GM08714 (cell line): ENCODE results near the gene BRWD1.
"Not testable (repeated sequence)": the region's sequence is repeated elsewhere in the genome, so short reads cannot be mapped to it uniquely, and the experiment has no call there.

Source experiments
- H3K4me3 ChIP-seq: fragments of 200-500 bp; sonication (Bioruptor generic); 2 replicates; pipeline ENCODE4 v1.5.1; 2014; ENCODE audit warnings: mild to moderate bottlenecking, low read length, inconsistent platforms
- ZNF274 ChIP-seq: IDR thresholded peaks from 2 replicates; pipeline ENCODE4 v1.6.1; 2012; ENCODE audit warnings: mild to moderate bottlenecking, low read depth, low read length

BRWD1 gene

DNA sequence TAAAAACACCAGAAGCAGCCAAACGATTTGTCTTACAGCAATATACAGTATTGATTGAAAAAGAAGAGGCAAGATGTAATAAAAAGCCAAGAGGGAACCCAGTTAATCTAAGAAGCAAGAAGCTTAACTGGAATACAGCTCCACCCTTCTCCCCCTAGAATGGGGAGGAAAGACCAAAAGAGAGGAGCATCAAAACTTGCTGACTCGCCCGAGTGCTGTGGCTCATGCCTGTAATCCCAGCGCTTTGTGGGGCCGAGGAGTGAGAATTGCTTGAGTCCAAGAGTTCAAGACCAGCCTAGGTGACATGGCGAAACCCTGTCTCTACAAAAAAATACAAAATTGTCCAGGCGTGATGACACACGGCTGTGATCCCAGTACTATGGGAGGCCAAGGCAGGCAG lies 32.2 kb downstream of the BRWD1 start:
- no peak for TF ChIP-seq ZNF274
- no peak overlapping the region for H3K4me3 ChIP-seq

DNA sequence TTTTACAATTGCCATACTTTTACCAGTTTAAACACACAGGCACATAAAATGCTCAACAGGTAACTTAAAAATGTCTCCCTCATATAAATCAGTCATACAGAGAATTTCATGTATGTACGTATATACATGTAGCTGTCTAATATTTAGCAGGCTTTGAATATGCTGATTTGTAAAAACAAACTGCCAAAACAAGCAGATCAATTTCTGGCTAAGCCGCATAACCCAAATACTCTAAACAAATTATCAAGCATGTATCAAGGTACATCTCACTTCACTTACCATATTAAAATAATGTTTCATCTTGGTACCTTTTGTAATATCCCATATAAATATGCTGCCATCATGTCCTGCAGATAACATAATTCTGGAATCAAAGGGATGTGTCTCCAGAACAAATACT lies 43.8 kb downstream of the BRWD1 start:
- H3K4me3 ChIP-seq, result no peak overlapping the region
- no peak for TF ChIP-seq ZNF274

DNA sequence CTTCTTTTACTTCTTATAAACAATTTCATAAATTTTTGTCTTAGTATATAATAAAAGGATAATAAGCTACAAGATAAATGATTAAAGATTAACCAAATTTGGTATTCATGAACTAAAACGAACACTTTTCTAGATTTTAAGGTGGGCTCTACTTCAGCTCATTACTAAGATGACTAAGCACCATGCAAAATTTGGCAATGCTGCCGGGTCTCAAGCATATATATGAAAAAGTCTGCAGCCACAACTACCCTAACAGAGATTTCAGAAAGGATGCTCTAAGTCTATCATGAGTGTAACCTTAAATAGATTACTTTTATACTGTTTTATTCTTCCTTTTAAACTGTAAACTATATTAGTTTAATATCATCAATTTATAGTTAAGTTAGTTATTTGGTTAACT lies 47.8 kb downstream of the BRWD1 start:
- TF ChIP-seq ZNF274, result no peak
- H3K4me3 ChIP-seq, result no peak overlapping the region

DNA sequence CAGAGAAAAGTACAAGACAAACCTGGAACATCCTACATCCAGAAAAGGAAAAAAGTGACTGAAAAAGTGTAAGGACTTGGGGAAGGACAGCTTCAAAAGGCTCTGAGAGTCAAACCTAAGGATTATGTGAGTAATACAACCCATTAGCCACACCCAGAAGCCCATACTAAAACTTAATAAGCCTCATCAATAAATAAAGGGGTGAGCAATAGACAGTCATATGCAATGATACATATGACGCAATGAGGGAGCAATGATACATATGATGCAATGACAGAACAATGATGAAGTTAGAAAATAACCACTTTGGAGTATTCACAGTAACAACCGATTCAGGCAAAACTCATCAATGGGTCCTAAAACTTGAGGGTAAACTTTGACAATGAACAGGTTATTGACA lies 50.1 kb downstream of the BRWD1 start:
- no peak for TF ChIP-seq ZNF274
- H3K4me3 ChIP-seq, result no peak overlapping the region

DNA sequence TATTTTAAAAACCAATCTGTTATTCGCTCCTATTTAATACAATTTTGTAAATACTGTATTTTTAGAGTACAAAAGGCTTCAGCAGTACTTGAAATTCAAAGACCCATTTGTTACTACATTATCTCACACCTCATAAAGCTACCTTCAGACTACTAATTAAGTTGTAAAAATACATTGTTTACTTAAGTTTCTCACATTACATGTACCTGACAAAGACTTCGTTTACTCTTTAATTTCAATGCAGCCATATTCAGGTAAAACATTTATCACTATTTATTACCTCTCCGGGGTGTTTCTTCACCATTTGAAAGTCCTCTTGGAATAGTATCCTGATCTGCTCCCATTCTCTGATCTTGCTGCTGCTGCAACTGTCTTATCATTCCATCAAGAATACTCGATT lies 55.2 kb downstream of the BRWD1 start:
- no peak overlapping the region for H3K4me3 ChIP-seq
- no peak for TF ChIP-seq ZNF274

DNA sequence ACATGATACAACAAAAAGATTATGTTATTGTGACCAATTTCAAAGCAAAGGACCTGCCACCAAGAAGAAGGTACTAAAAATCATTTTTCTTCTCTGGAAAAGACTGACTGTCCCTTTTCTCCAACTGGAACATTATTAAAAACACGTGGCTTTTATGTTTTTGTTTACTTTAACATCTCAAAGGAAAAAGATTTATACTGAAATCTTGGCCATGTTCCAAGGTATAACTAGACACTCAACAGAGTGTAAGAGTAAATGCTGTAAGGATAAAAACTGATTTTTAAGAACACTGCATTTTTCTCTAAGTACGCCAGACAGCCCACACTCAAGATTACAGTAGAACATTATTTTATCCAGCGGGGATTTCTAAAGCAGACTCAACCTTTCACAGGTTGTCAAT lies 62.1 kb downstream of the BRWD1 start:
- TF ChIP-seq ZNF274, result no peak

DNA sequence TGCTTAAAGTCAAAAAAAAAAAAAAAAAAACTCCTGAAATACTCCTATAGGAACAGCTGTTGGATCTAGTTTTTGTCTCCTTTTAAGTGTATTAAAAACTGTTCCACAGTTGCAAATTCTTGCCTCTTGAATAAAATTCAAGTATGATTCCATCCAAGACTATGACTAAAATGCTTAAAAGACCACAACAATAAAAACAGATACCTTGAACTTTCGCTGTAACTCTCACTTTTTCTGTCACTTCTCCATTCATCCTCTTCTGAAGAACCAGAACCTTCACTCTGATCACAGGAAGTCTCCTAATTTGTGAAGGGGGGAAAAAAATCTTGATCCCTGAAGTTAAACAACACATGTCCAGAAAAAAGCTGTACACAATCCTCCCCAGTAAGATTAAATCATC lies 75.2 kb downstream of the BRWD1 start:
- no peak overlapping the region for H3K4me3 ChIP-seq
- no peak for TF ChIP-seq ZNF274

More for the DNA sequence above, 62.1 kb downstream of the BRWD1 start:
- no peak overlapping the region for H3K4me3 ChIP-seq

DNA sequence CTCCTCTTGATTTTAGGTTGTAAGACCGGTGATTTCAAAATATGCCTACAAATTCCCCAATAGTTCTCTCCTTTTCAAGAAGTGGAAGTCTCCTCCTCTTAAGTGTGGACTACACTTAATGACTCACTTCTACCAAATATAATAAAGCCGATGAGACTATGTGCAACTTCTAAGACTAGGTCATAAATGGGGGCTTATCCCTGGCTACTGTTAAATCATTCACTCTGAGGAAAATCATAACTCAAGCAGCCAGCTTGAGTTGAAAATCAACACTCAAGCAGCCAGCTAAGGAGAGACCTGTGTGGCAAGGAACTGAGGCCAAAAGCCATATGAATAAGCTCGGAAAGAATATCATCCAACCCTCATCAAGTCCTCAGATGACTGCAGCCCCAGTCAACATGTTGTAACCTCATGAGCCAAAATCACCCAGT lies 80.6 kb downstream of the BRWD1 start:
- no peak overlapping the region for H3K4me3 ChIP-seq
- TF ChIP-seq ZNF274, result no peak

DNA sequence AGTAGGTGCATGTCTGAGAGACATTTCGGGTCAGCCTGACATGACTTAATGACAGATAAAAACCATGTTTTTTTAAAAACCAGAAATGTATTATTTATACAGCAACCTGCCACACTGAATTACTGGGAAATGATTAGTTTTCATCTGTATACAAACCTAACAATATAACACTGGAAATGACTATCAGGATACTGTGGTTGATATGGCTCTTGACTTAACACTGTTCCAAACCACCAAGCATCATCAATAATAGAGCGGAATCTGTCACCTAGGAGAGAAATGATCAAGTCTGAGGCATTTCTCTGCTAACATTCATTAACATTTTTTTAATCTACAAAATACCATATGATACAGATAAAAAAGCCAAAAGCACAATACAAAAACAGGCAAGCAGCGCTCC lies 88.5 kb downstream of the BRWD1 start:
- TF ChIP-seq ZNF274, result no peak
- no peak overlapping the region for H3K4me3 ChIP-seq

DNA sequence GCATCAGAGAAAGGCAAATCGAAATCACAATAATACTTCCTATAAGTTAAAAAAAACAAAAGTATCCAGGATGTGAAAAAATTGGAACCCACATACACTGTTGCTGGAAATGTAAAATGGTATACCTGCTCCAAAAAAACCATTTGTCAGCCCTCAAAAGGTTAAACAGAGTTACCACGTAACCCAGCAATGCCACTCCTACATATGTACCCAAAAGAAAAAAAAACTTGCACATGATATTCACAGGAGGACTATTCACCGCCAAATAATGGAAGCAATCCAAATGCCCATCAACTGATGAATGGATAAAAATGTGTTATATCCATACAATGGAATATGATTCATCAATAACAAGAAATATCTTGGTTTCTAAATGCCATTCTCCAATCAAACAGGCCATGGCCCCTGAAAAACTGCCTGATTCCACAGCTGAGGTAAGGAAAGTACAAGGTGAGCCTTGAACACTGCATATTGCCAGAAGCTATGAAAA lies 91.4 kb downstream of the BRWD1 start:
- H3K4me3 ChIP-seq, result no peak overlapping the region
- no peak for TF ChIP-seq ZNF274

DNA sequence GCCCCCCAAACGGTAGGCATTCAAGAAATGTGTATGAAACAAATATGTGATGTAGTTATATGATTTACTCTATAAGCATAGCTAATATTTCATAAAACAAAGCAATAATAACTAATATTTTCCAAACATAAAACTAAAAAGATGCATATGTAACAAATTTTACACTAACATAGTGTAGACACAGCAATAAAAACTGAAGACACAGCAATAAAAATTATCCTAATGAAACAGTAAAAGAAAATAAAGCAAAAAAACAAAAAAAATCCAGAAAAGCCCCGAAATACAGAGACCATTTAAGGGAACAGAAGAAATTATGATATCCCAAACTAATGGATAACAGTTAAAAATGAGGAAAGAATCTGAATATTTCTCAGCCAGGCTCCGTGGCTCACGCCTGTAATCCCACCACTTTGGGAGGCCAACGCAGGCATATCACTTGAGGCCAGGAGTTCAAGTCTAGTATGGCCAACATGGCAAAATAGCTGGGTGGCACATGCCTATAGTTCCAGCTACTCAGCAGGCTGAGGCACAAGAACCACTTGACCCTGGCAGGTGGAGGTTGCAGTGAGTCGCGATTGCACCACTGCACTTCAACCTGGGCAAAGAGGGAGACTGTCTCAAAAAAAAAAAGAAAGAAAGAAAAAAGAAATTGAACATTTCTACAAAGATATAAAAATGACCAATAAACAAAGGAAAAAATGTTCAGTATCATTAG lies 92.0 kb downstream of the BRWD1 start:
- H3K4me3 ChIP-seq, result no peak overlapping the region
- TF ChIP-seq ZNF274, result no peak

DNA sequence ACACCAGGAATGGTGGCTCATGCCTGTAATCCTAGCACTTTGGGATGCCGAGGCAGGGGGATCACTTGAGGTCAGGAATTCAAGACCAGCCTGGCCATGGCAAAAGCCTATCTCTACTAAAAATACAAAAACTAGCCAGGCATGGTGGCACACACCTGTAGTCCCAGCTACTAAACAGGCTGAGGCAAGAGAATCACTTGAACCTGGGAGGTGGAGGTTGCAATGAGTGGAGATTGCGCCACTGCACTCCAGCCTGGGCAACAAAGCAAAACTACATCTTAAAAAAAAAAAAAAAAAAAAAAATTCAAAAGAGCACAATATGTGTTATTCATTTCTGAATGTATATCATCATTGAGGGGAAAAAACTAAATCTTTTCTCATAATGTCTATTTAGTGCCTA lies 92.6 kb downstream of the BRWD1 start:
- not testable (repeated sequence) for H3K4me3 ChIP-seq

DNA sequence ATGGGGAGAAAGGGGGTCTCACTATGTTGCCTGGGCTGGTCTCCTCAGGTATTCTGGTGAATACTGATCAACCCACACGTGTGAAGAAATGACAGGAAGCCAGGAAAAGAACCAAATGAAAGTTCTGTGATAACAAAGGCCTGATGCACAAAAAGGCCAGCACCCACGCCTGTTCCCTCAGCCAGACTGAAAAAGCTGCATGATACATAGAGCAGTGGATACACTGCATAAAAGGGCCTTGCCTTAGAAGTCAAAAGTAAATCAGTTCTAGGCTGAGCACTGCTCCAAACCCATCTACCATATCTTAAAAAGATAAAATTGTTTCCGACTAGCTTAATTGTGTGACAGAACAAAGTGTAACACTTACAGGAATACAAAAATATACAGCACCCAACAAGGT lies 93.3 kb downstream of the BRWD1 start:
- no peak for TF ChIP-seq ZNF274
- H3K4me3 ChIP-seq, result no peak overlapping the region

DNA sequence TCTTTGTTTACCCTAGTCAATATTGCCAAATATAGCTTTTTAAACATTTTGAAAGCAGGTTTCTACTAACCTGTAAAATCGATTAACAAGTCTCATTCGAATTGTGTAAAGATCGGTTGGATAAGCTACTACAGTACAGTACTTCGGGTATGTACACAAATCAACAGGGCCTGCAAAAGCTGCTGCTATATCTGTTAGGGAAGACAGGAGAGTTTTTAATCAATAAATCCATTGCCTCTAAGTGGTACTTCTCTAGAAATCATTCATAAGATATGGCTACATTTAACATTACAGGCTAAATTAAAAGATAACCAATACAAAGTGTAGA lies 95.4 kb downstream of the BRWD1 start:
- no peak overlapping the region for H3K4me3 ChIP-seq
- no peak for TF ChIP-seq ZNF274

DNA sequence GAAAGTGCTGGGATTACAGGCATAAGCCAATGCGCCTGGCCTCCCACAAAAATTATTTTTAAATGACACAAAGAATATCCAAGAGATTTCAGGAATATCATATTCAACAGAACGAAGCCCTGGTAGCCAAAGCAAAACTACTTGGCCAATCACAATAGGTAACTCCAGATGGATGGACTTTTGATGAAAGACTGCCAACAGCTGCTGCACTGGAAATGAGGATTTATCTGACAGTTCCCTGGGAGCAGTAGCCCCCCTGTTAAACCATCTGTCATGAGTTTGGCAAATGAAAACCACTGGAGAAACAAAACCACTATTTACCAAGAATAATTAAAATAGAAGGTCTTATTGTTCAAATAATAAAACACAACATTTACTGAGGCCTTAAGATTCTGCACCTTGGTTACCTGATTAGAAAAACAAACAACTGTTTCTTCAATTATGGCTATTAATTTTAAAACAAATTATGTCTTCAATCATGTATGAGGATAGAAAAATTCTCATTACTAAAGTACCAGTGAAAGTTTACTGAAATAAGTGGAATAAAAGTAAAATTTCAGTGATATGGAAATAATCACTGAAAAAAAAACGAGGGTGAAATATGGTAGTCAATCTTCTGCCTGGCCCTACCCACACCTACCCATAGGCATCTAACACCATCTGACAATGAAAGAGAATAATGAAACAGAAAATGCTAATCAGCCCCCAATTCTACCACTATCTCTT lies 95.9 kb downstream of the BRWD1 start:
- no peak for TF ChIP-seq ZNF274
- H3K4me3 ChIP-seq, result no peak overlapping the region
